Measurements from ENCODE around the gene NOVA2.

Gene NOVA2

GRCh38 chr19:46000491-46001246 lies 27.0 kb upstream of the NOVA2 start:
- peak; percentile 60 for DNase-seq

GRCh38 chr19:45999653-46000121 lies 26.0 kb upstream of the NOVA2 start:
- DNase-seq, result no peak

GRCh38 chr19:45998834-45999233 lies 25.2 kb upstream of the NOVA2 start:
- no peak for DNase-seq

- DNase-seq, result no peak
These were observed 23.3 kb upstream of the NOVA2 start for GRCh38 chr19:45996933-45997332.

GRCh38 chr19:45995715-45996385 lies 22.2 kb upstream of the NOVA2 start:
- DNase-seq, result no peak

GRCh38 chr19:45994998-45995714 lies 21.5 kb upstream of the NOVA2 start, which contains the start of gene CCDC61:
TSS of gene CCDC61 (plus strand) at chr19:45995467. CDS start at chr19:46003019, 7,552 bp downstream.
- peak; percentile 100 for DNase-seq

GRCh38 chr19:45994456-45994997 lies 20.9 kb upstream of the NOVA2 start:
- DNase-seq, result no peak

GRCh38 chr19:45990113-45990728 lies 16.6 kb upstream of the NOVA2 start:
- no peak for DNase-seq

GRCh38 chr19:45985321-45985720 lies 11.7 kb upstream of the NOVA2 start:
- no peak for DNase-seq

GRCh38 chr19:45981350-45981749 lies 7.7 kb upstream of the NOVA2 start:
- no peak for DNase-seq

- no peak for DNase-seq
These were observed 4.5 kb upstream of the NOVA2 start for GRCh38 chr19:45978156-45978555.

GRCh38 chr19:45976178-45976577 lies 2.5 kb upstream of the NOVA2 start:
- no peak for DNase-seq

- no peak for DNase-seq
These were observed 1.8 kb upstream of the NOVA2 start for GRCh38 chr19:45975306-45976070.

GRCh38 chr19:45972947-45973540 lies 621 bp downstream of the NOVA2 start:
- DNase-seq, result no peak

GRCh38 chr19:45972081-45972946 lies 1.4 kb downstream of the NOVA2 start:
- no peak for DNase-seq

- no peak for DNase-seq
These were observed 2.3 kb downstream of the NOVA2 start for GRCh38 chr19:45971260-45971902.

GRCh38 chr19:45969676-45970075 lies 4.0 kb downstream of the NOVA2 start:
- no peak for DNase-seq

- no peak for DNase-seq
These were observed 5.0 kb downstream of the NOVA2 start for GRCh38 chr19:45968626-45969025.

GRCh38 chr19:45967246-45967645 lies 6.4 kb downstream of the NOVA2 start:
- no peak for DNase-seq

- DNase-seq, result no peak
These were observed 11.6 kb downstream of the NOVA2 start for GRCh38 chr19:45962021-45962420.
